Measurements from ENCODE around the gene MYL5.

MYL5 gene

GRCh38 chr4:707929-708630, 33.7 kb downstream of the MYL5 start:
- CTCF ChIA-PET, result no interaction called here
- no peak for DNase-seq
- H3K4me3 ChIP-seq (ENCODE audit: control insufficient read depth in 1 of 7, extremely low read depth in 1 of 7, insufficient read depth in 4 of 7, low read depth in 2 of 7, low read length in 6 of 7), result peak overlapping the region in 1 of 7 experiments; percentile 16
- peak overlapping the region in 1 of 2 experiments; percentile 29 for H3K27ac ChIP-seq (ENCODE audit: insufficient read depth in 1 of 2, low read depth in 1 of 2, low read length in 2 of 2, poor library complexity in 1 of 2, severe bottlenecking in 2 of 2)
- H3K36me3 ChIP-seq (ENCODE audit: control insufficient read depth in 4 of 4, insufficient read depth in 4 of 4, low read length in 3 of 4), result peaks cover 7 to 16% (median 8%) of the 10 kb centered on the region in 4 experiments
- 88% methylated on average over 10 of the region's 11 CpGs for WGBS (ENCODE audit: insufficient coverage)
- no peaks in the 10 kb centered on the region for H3K27me3 ChIP-seq (replicated peaks in 2 of 5; ENCODE audit: control insufficient read depth in 4 of 5, insufficient read depth in 5 of 5, low read length in 4 of 5)
- no peaks in the 10 kb centered on the region for H3K9me3 ChIP-seq (ENCODE audit: control extremely low read depth in 1 of 5, control insufficient read depth in 4 of 5, insufficient read depth in 2 of 5, low read depth in 1 of 5, low read length in 4 of 5)
- H3K4me1 ChIP-seq (ENCODE audit: control extremely low read depth in 1 of 4, control insufficient read depth in 4 of 4, insufficient read depth in 4 of 4, low read length in 3 of 4), result peaks cover 2 to 26% (median 11%) of the 10 kb centered on the region in 4 experiments
- POLR2A ChIA-PET, result no interaction called here

DNA sequence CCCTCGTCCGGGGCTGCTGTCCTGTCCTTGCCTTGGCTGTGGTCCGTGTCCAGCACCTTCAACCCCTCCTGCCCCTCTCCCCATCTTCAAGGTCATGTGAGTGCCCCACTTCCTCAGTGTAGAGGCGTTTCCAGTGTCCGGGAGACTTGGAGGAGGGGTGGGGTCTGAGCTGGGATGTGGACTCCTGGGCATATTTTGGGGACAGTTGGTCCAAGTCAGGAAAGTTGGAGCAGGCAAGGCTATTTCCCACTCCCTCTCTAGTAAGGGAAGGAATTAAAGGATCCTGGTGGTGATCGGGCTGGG, 34.2 kb downstream of the MYL5 start:
- CTCF ChIA-PET, result interaction anchor here (0.6 kb wide), 1 partner anchor 355 kb away, joined by 3 read pairs; no protein-coding TSS in a partner anchor
- no peak overlapping the region for H3K4me3 ChIP-seq (ENCODE audit: control insufficient read depth in 1 of 7, extremely low read depth in 1 of 7, insufficient read depth in 4 of 7, low read depth in 2 of 7, low read length in 6 of 7)
- H3K36me3 ChIP-seq (ENCODE audit: control insufficient read depth in 4 of 4, insufficient read depth in 4 of 4, low read length in 3 of 4), result peaks cover 7 to 16% (median 8%) of the 10 kb centered on the region in 4 experiments
- no peak for DNase-seq
- H3K4me1 ChIP-seq (ENCODE audit: control extremely low read depth in 1 of 4, control insufficient read depth in 4 of 4, insufficient read depth in 4 of 4, low read length in 3 of 4), result peaks cover 2 to 26% (median 11%) of the 10 kb centered on the region in 4 experiments
- no peaks in the 10 kb centered on the region for H3K27me3 ChIP-seq (replicated peaks in 2 of 5; ENCODE audit: control insufficient read depth in 4 of 5, insufficient read depth in 5 of 5, low read length in 4 of 5)
- no peaks in the 10 kb centered on the region for H3K9me3 ChIP-seq (ENCODE audit: control extremely low read depth in 1 of 5, control insufficient read depth in 4 of 5, insufficient read depth in 2 of 5, low read depth in 1 of 5, low read length in 4 of 5)
- H3K27ac ChIP-seq (ENCODE audit: insufficient read depth in 1 of 2, low read depth in 1 of 2, low read length in 2 of 2, poor library complexity in 1 of 2, severe bottlenecking in 2 of 2), result peak overlapping the region in 1 of 2 experiments; percentile 29
- POLR2A ChIA-PET, result no interaction called here
- 100% methylated on average over 1 of the region's 6 CpGs for WGBS (ENCODE audit: insufficient coverage)

DNA sequence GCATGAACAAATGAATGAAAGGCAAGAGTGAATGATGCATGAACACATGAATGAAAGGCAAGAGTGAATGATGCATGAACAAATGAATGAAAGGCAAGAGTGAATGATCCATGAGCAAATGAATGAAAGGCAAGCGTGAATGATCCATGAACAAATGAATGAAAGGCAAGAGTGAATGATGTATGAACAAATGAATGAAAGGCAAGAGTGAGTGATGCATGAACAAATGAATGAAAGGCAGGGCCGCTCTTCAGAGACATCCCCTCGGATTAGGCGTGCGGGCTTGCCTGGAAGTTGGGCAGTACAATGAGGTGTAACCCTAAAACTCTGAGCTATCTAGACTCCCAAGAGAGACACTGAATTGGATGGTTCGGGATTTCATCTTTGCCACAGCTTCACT, 35.0 kb downstream of the MYL5 start:
- H3K4me3 ChIP-seq (ENCODE audit: control insufficient read depth in 1 of 7, extremely low read depth in 1 of 7, insufficient read depth in 4 of 7, low read depth in 2 of 7, low read length in 6 of 7), result no peak overlapping the region
- ChIA-PET POLR2A (no interaction called here), CTCF (interaction anchor here (1.0 to 1.2 kb wide), 4 partner anchors 9 to 33 kb away, joined by 3 to 5 read pairs (median 4); no protein-coding TSS in a partner anchor)
- no peaks in the 10 kb centered on the region for H3K27me3 ChIP-seq (replicated peaks in 2 of 5; ENCODE audit: control insufficient read depth in 4 of 5, insufficient read depth in 5 of 5, low read length in 4 of 5)
- no peak for DNase-seq
- H3K4me1 ChIP-seq (ENCODE audit: control extremely low read depth in 1 of 4, control insufficient read depth in 4 of 4, insufficient read depth in 4 of 4, low read length in 3 of 4), result peaks cover 2 to 26% (median 11%) of the 10 kb centered on the region in 4 experiments
- H3K36me3 ChIP-seq (ENCODE audit: control insufficient read depth in 4 of 4, insufficient read depth in 4 of 4, low read length in 3 of 4), result peaks cover 7 to 22% (median 10%) of the 10 kb centered on the region in 4 experiments
- WGBS (ENCODE audit: insufficient coverage), result 98% methylated on average over 4 of the region's 6 CpGs
- H3K27ac ChIP-seq (ENCODE audit: insufficient read depth in 1 of 2, low read depth in 1 of 2, low read length in 2 of 2, poor library complexity in 1 of 2, severe bottlenecking in 2 of 2), result no peak overlapping the region
- H3K9me3 ChIP-seq (ENCODE audit: control extremely low read depth in 1 of 5, control insufficient read depth in 4 of 5, insufficient read depth in 2 of 5, low read depth in 1 of 5, low read length in 4 of 5), result no peaks in the 10 kb centered on the region

- Histone ChIP-seq H3K4me1 (ENCODE audit: control extremely low read depth in 1 of 4, control insufficient read depth in 4 of 4, insufficient read depth in 4 of 4, low read length in 3 of 4) (peaks cover 2 to 23% (median 10%) of the 10 kb centered on the region in 4 experiments), H3K27ac (ENCODE audit: insufficient read depth in 1 of 2, low read depth in 1 of 2, low read length in 2 of 2, poor library complexity in 1 of 2, severe bottlenecking in 2 of 2) (no peak overlapping the region), H3K9me3 (ENCODE audit: control extremely low read depth in 1 of 5, control insufficient read depth in 4 of 5, insufficient read depth in 2 of 5, low read depth in 1 of 5, low read length in 4 of 5) (no peaks in the 10 kb centered on the region), H3K36me3 (ENCODE audit: control insufficient read depth in 4 of 4, insufficient read depth in 4 of 4, low read length in 3 of 4) (peaks cover 7 to 27% (median 12%) of the 10 kb centered on the region in 4 experiments), H3K4me3 (ENCODE audit: control insufficient read depth in 1 of 7, extremely low read depth in 1 of 7, insufficient read depth in 4 of 7, low read depth in 2 of 7, low read length in 6 of 7) (no peak overlapping the region), H3K27me3 (replicated peaks in 2 of 5; ENCODE audit: control insufficient read depth in 4 of 5, insufficient read depth in 5 of 5, low read length in 4 of 5) (no peaks in the 10 kb centered on the region)
- ChIA-PET CTCF (interaction anchor here (1.0 to 1.2 kb wide), 5 partner anchors 9 to 32 kb away, joined by 3 to 5 read pairs (median 4); no protein-coding TSS in a partner anchor), POLR2A (no interaction called here)
- no peak for DNase-seq
- 96% methylated on average over 8 of the region's 9 CpGs for WGBS (ENCODE audit: insufficient coverage)
These were observed 35.8 kb downstream of the MYL5 start for GRCh38 chr4:710116-710515.

GRCh38 chr4:710916-711315, 36.6 kb downstream of the MYL5 start:
- POLR2A ChIA-PET, result no interaction called here
- CTCF ChIA-PET, result interaction anchor here (0.6 kb wide), 1 partner anchor 29 kb away, joined by 3 read pairs; no protein-coding TSS in a partner anchor
- Histone ChIP-seq H3K36me3 (ENCODE audit: control insufficient read depth in 4 of 4, insufficient read depth in 4 of 4, low read length in 3 of 4) (peaks cover 7 to 27% (median 12%) of the 10 kb centered on the region in 4 experiments), H3K27me3 (replicated peaks in 2 of 5; ENCODE audit: control insufficient read depth in 4 of 5, insufficient read depth in 5 of 5, low read length in 4 of 5) (no peaks in the 10 kb centered on the region), H3K9me3 (ENCODE audit: control extremely low read depth in 1 of 5, control insufficient read depth in 4 of 5, insufficient read depth in 2 of 5, low read depth in 1 of 5, low read length in 4 of 5) (no peaks in the 10 kb centered on the region), H3K4me1 (ENCODE audit: control extremely low read depth in 1 of 4, control insufficient read depth in 4 of 4, insufficient read depth in 4 of 4, low read length in 3 of 4) (peaks cover 2 to 21% (median 7%) of the 10 kb centered on the region in 4 experiments), H3K4me3 (ENCODE audit: control insufficient read depth in 1 of 7, extremely low read depth in 1 of 7, insufficient read depth in 4 of 7, low read depth in 2 of 7, low read length in 6 of 7) (no peak overlapping the region), H3K27ac (ENCODE audit: insufficient read depth in 1 of 2, low read depth in 1 of 2, low read length in 2 of 2, poor library complexity in 1 of 2, severe bottlenecking in 2 of 2) (no peak overlapping the region)
- 97% methylated on average over 7 of the region's 13 CpGs for WGBS (ENCODE audit: insufficient coverage)
- no peak for DNase-seq

GRCh38 chr4:712093-712492, 37.8 kb downstream of the MYL5 start:
- ChIA-PET CTCF (no interaction called here), POLR2A (no interaction called here)
- Histone ChIP-seq H3K4me3 (ENCODE audit: control insufficient read depth in 1 of 7, extremely low read depth in 1 of 7, insufficient read depth in 4 of 7, low read depth in 2 of 7, low read length in 6 of 7) (no peak overlapping the region), H3K9me3 (ENCODE audit: control extremely low read depth in 1 of 5, control insufficient read depth in 4 of 5, insufficient read depth in 2 of 5, low read depth in 1 of 5, low read length in 4 of 5) (no peaks in the 10 kb centered on the region), H3K27ac (ENCODE audit: insufficient read depth in 1 of 2, low read depth in 1 of 2, low read length in 2 of 2, poor library complexity in 1 of 2, severe bottlenecking in 2 of 2) (no peak overlapping the region), H3K36me3 (ENCODE audit: control insufficient read depth in 4 of 4, insufficient read depth in 4 of 4, low read length in 3 of 4) (peaks cover 7 to 27% (median 12%) of the 10 kb centered on the region in 4 experiments), H3K27me3 (replicated peaks in 2 of 5; ENCODE audit: control insufficient read depth in 4 of 5, insufficient read depth in 5 of 5, low read length in 4 of 5) (no peaks in the 10 kb centered on the region), H3K4me1 (ENCODE audit: control extremely low read depth in 1 of 4, control insufficient read depth in 4 of 4, insufficient read depth in 4 of 4, low read length in 3 of 4) (peaks cover 2 to 12% (median 2%) of the 10 kb centered on the region in 4 experiments)
- WGBS (ENCODE audit: insufficient coverage), result no CpG with 5 or more reads among the region's 3 CpGs
- DNase-seq, result no peak

GRCh38 chr4:712916-713632, 38.7 kb downstream of the MYL5 start:
- Histone ChIP-seq H3K9me3 (ENCODE audit: control extremely low read depth in 1 of 5, control insufficient read depth in 4 of 5, insufficient read depth in 2 of 5, low read depth in 1 of 5, low read length in 4 of 5) (no peaks in the 10 kb centered on the region), H3K27ac (ENCODE audit: insufficient read depth in 1 of 2, low read depth in 1 of 2, low read length in 2 of 2, poor library complexity in 1 of 2, severe bottlenecking in 2 of 2) (no peak overlapping the region), H3K27me3 (replicated peaks in 2 of 5; ENCODE audit: control insufficient read depth in 4 of 5, insufficient read depth in 5 of 5, low read length in 4 of 5) (no peaks in the 10 kb centered on the region), H3K36me3 (ENCODE audit: control insufficient read depth in 4 of 4, insufficient read depth in 4 of 4, low read length in 3 of 4) (peaks cover 7 to 27% (median 12%) of the 10 kb centered on the region in 4 experiments), H3K4me3 (ENCODE audit: control insufficient read depth in 1 of 7, extremely low read depth in 1 of 7, insufficient read depth in 4 of 7, low read depth in 2 of 7, low read length in 6 of 7) (no peak overlapping the region), H3K4me1 (ENCODE audit: control extremely low read depth in 1 of 4, control insufficient read depth in 4 of 4, insufficient read depth in 4 of 4, low read length in 3 of 4) (peaks cover 0 to 7% (median 1%) of the 10 kb centered on the region in 4 experiments)
- POLR2A ChIA-PET, result no interaction called here
- CTCF ChIA-PET, result interaction anchor here (1.1 kb wide), 1 partner anchor 29 kb away, joined by 4 read pairs; no protein-coding TSS in a partner anchor
- no peak for DNase-seq
- WGBS (ENCODE audit: insufficient coverage), result 88% methylated on average over 4 of the region's 9 CpGs
